ENCODE results near the gene EXT2.

DNA sequence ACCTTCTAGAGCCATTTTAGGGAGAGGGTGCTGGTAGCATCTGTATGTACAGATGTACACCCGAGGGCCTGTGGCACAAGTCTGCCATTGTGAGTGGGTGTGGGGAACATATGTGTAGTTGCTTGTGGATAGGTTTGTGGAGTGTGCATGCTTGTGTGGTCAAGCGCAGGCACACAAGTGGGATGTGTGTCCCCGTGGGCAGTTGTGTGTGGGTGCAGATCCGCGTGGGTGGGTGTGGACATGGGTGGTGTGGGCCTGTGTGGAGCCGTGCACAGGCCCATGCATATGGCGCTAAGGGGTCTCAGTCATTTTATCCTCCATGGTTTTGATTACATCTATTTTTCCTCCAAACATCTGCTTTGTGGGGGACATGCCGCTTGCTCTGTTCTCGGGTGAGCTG, 185.7 kb downstream of the EXT2 start:
- no peak for TF ChIP-seq CTCF (IDR thresholded peaks at IDR 0.05)
- no peak for TF ChIP-seq POLR2A (IDR thresholded peaks at IDR 0.05)
